Peyer's patch (tissue), 4 donors: Measurements from ENCODE around the gene HTR6.
A peak's percentile ranks its signal among the peaks of the same experiment; 100 is the strongest.

Experiments
- POLR2A ChIP-seq, 2 donors: fragments of 450-650 bp; IDR thresholded peaks; one replicate each; pipeline ENCODE4 v1.5.1; 2017; ENCODE audit warnings: antibody characterized with exemption in 2 of 2, mild to moderate bottlenecking in 2 of 2, moderate library complexity in 2 of 2
- TF ChIP-seq, protein P1 (sequence below), 6 experiments: fragments of 450-650 bp in 4 of 6; fragments of 200-600 bp in 2 of 6; sonication (generic) in 1 of 6; IDR thresholded peaks; one replicate each; pipeline ENCODE4 v1.5.1; 2017 to 2019; ENCODE audit warnings: antibody characterized with exemption in 6 of 6, mild to moderate bottlenecking in 3 of 6, moderate library complexity in 1 of 6

DNA sequence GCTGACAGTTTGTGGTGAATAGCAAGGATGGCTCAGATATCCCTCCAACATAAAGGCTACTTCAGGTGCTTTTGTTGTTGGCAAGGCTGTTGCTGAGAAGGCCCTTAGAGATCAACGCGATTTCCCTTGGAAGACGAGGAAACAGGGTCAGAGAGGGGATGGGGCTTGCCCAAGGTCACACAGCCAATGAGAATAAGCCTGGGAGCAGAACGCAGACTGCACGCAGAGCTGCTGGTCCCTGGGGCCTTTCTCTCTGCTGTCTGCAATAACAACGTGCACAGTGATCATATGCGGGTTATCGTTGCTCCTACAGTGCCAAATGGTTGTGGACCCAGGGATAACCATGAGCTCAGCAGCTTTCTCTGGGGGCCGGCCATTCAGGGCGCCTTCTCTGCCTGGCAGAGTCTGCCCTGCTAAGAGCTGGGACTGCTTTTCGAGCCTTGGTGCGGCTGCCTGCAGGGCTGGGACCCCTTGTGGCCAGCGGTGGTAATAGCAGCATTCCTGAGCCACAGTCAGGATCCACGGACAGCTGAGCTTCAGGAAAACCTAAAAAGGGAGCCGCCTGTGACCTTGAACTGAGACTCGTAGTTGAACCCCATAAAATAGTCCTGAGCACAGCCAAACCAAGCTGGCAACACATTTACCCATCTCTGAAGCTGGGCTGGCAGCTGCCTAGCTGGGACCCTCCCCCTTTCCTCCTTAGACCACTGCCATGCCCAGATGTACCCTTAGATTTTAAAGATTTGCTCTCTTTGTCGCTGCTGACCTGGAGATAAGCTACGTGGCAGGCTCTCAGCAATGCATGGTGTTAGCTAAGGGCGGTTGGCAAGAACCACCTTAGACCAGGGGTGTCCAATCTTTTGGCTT is 39.8 kb downstream of the HTR6 start:
- TF ChIP-seq, protein P1, sequence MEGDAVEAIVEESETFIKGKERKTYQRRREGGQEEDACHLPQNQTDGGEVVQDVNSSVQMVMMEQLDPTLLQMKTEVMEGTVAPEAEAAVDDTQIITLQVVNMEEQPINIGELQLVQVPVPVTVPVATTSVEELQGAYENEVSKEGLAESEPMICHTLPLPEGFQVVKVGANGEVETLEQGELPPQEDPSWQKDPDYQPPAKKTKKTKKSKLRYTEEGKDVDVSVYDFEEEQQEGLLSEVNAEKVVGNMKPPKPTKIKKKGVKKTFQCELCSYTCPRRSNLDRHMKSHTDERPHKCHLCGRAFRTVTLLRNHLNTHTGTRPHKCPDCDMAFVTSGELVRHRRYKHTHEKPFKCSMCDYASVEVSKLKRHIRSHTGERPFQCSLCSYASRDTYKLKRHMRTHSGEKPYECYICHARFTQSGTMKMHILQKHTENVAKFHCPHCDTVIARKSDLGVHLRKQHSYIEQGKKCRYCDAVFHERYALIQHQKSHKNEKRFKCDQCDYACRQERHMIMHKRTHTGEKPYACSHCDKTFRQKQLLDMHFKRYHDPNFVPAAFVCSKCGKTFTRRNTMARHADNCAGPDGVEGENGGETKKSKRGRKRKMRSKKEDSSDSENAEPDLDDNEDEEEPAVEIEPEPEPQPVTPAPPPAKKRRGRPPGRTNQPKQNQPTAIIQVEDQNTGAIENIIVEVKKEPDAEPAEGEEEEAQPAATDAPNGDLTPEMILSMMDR (IDR thresholded peaks at IDR 0.05) = peak; percentile 67 to 88 (median 84)
- TF ChIP-seq POLR2A (IDR thresholded peaks at IDR 0.05) = no peak
